Stimulated activated naive CD4-positive, alpha-beta T cell treated with Interleukin-2 at 50 U/mL for 16 hours (primary cell): ENCODE data around the gene EPS8.

Source experiments
- DNase-seq: peaks from one replicate; lab custom pipeline; 2025; lab: John Stamatoyannopoulos, UW

The EPS8 gene

DNA sequence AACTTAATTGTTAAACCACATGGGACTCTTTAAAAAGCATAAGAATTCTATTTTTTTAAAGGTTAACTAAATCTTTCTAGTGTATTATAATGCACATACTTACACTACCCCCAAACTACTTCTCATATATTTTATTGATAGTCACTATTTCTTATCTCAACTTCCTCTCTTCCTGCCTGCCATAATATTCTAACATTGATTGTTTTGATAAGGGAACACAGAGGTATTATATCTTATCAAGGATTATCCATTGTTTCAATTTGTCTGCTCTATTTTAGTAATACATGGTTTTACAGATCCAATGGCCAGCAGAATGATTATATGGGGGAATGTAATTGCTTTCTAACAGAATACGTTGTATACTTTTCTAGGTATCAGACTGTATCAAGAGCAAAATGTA lies 98.9 kb downstream of the EPS8 start:
- no peak for DNase-seq

DNA sequence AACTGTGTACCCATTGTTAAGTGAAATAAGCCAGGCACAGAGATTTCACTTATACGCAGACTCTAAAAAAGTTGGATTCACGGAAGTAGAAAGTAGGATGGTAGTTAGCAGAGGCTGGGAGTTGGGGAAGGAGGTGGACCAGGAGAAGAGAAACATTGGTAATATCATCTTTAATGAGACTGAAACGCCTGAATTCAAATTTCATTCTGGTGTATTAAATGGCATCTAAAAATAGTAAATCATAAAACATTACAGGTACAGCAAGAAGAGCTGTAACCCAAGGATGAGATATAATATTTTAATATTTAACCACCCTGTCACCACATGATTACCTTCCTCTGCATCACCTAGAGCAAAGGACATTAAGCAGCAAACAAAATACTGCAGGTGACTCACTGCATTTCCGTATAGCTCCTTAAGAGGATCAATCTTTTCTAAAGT lies 99.4 kb downstream of the EPS8 start:
- DNase-seq: no peak

DNA sequence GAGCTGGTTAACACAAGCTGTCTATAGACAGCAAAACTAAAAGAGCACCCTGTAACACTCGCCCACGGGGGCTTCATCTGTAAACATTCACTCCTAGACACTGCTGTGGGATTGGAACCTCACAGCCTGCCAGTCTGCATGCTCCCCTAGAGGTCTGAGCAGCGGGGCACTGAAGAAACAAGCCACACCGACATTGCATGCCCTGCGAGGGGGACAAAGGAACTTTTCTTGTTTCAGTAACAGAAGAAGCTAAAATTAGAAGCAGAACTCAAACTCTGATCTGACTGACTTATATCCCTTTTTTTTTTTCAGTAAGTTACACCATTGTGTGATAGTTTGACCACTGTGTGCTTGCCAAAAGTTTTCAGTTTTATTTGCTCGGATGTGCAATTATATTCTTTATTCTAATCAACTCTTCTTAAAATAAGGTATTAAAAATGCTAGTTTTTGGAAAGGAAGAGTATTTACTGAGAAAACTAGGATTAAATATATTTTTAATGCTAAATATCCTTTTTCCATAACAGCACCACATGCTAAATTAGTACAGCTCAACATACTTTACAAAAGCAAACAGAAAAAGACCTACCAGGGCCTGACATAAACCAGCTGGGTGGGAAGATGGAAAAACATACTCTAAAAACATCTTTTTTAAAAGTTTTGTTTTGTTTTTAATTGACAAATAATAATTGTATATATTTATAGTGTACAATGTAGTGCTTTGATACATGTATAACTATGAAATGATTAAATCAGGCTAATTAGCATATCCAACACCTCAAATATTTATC lies 100.2 kb downstream of the EPS8 start:
- DNase-seq: no peak

DNA sequence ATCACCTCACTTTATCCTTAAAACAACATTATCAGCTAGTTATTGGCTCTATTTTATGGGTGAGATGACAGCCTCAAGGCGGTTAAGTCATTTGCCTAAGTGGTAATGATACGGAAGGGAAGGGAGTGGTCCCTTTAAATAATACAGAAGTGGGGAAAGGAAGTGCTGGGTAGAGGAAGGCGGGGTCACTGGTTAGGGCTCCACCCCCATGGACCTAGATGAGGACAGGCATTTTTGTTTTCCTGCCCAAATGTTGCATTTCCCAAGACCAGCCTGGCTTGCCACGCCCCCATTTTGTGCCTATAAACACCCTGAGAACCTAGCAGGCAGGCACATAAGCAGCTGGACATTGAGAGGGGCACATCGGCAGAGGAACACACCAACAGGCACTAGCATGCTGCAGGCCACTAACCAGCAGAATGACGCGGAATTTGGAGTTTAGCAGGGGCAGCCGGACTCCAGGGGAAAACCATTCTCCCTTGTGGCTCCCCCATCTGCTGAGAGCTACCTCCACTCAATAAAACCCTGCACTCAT lies 100.9 kb downstream of the EPS8 start:
- no peak for DNase-seq

DNA sequence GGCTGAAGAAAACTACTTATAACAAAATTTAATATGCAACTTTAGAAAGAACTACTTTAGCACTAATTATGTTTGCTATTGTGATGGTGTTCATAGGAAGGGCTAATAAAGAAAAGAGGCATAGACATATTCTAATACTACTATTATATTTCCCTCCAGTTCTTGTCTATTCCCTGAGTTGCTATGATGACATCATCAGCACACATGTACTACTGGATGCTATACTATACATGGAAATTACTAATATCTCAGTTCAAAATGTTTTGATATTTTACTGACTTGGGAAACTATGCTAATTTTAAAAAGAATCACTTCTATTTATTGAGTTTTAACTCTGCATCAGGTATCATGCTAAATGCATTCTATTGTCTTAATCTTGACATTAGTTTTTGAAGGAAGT lies 101.6 kb downstream of the EPS8 start:
- DNase-seq: no peak

DNA sequence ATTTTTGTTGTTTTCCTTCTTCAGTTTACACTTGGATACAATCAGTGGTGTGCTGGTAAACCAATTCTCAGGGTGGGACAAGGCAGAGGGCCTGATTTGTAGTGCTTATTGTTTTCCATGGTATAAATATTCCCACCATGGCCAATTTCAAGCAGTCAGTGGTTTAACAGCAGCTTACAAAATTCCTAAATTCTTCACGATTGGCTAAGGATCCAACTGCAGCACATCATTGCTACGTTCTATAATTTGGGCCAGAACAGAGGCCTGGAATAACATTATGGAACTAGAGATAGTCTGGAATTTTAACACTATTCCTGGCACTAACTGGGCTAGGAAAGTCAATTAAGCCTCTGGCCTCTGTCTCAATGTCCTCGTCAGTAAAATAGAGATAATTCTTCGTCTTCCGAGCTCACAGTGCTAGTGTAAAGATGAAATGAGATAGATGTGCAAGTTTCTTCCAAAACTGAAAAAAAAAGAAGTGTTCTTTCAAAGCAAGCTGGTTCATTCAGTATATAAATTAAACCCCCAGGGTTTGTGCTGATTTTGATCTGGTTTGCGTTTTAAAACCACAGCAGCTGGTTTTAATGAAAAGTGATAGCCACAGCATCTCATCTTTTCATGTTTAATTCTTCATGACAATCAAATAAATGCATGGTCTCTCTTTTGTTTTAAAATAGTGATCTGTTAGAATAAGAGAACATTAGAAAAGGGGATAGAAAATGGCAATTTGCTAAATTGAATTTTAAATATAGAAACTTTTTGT lies 104.1 kb downstream of the EPS8 start:
- DNase-seq: no peak

DNA sequence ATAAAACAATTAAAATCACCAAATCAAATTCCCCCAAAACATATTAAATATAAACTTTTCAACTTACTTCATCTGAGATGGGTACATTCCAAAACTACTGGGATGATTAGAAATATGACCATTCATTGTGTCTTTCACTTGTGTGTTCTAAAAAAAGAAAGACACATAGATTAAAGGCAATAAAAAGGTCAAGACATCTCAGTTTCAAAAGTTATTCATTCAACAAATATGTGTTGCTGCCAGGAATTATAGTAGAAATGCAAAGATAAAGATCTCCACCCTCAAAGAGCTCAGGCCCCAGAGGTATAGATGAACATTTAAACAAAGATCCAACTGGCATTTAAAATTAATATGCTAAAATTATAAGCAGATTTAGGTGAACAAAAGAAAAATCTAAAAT lies 106.4 kb downstream of the EPS8 start:
- DNase-seq: no peak

DNA sequence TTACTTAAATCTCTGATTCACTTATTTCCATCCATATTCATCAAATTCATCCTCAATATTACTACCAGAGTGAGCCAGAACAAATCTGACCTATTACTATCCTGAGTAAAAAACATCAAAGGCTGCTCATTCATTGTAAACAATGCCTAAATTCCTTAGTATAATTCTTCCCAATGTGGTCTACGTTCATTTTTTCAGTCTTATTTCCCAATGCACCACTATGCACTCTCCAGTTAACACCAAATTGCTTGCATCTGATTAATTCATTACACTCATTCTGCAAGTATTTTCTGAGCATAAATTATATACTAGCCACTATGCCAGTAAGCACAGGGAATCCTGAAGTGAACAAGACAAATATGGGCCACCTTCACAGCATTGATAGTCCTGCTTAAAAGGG lies 110.0 kb downstream of the EPS8 start:
- no peak for DNase-seq

DNA sequence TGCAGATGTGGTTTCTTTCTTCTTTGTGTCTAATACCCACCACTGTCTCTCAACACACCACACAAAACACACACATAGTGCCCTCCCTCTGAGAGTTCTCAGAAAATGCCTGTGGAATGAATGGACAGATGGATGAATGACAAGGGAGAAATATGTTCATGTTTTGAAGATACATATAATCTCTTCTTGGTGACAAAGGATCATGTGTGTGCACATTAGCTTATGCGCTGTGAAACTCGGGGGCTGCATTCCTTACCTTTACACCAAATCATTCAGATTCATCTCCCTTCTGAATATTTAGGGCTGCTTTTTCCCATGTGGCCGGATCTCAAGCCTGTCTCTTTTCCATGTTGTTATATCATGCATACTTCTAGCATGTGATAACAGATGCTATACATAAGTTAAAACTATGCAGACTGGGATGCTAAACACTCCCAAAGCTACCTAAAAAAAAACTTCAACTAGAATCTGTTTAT lies 111.4 kb downstream of the EPS8 start:
- no peak for DNase-seq

DNA sequence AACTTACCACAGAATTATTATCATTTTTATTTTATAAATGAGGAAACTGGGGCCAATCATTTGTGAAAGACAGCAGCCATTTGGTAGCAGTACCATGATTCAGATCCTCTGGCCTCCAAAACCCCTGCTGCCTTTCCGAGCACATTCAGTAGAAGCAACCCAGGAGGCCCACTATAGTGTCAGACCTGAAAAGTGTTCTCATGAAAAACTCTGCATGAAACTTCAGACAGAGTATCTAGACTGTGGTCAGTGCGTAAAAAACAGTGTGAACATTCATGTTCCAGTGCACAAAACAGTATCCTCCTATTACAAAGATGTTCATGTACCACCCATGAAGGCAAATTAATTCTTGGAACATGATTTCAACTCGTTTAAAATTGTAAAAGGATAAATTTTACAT lies 112.0 kb downstream of the EPS8 start:
- DNase-seq: no peak

DNA sequence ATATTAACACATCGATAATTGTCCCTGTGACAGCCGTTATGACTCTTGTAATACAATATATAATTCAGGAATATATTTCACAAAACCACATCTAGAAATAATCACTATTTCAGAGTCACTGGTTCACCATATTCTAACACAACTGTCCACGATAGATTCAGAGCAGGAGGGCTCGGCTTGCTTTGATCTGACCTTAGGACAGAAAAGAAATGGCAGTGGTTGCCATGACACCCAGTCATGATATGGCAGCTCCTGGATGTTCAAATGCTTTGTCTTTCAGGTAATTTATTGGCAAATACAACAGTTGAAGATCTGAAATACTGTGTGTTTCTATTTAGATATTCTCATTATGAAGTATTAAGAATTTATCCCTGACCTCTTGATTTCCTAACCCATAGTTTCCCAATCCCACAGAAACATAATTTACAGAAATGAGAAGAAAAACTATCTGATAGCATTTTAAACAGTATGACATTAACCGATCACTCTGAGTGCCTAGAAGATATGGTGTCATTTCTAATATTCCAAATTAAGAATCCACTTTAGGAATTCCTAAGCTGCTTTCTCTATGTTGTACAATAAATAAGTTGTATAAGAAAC lies 116.4 kb downstream of the EPS8 start:
- no peak for DNase-seq

DNA sequence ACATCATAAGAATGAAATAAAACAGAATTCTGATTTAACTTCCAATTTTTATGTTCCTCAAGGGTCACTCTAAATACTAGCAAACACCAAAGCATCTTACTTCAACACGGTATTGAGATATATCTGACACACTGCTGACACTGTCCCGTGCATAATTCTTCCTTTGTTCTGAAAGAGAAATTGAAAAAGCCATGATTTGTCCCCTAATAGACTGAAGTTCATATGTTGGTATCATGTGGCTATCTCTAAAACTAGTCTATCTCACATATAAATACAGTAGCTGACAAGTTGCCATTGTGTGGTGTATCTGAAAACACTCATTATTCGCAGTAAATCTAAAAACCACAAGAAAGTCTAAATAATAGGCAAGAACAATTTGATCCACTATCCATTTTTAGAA lies 118.4 kb downstream of the EPS8 start:
- no peak for DNase-seq

DNA sequence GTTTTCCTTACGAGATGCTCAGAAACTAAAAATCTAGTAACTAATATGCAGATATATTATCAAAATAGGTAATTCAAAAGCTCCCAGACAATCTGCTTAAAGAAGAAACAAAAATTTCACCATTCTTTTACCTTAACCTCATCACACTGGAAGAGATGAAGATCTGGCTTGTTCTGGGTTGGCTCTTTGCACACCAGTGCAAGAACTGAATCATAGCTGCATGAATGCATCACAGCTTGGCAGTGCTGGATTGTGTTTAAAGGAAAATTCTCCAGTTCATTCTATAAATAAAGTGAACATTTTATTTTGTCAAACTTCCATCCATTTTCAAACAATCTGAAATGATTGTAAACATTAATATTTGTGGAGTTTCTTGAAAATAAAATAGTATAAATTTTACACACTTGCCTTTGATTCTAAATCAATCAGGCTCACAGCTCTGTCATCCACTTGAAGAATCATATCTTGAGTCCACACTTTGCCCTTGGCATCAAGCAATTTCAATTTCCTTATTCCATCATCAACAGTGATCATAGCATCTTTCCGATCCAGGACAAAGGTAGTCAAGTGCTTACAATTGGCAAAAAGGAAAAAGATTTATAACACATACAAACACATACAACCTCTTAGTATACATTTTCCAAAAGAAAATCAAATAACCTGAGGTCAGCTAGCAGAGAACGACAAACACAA lies 119.8 kb downstream of the EPS8 start:
- DNase-seq: no peak

DNA sequence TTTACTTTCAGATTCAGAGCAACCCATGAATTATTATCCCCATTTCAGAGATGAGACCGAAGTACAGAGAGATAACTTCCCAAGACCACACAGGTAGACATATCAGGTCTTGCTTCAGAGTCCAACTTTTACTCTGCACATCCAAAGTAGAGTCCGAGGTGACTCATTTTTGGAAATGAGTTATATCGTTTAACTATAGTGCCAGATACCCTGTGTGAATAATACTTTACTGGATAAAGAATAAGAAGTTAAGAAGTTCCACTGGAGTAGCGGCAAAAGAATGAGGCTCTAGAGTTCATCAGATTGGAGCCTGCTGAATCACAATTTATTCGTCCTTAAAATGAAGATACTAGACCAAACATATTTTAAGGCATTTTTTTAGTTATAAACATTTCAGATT lies 124.7 kb downstream of the EPS8 start:
- no peak for DNase-seq

DNA sequence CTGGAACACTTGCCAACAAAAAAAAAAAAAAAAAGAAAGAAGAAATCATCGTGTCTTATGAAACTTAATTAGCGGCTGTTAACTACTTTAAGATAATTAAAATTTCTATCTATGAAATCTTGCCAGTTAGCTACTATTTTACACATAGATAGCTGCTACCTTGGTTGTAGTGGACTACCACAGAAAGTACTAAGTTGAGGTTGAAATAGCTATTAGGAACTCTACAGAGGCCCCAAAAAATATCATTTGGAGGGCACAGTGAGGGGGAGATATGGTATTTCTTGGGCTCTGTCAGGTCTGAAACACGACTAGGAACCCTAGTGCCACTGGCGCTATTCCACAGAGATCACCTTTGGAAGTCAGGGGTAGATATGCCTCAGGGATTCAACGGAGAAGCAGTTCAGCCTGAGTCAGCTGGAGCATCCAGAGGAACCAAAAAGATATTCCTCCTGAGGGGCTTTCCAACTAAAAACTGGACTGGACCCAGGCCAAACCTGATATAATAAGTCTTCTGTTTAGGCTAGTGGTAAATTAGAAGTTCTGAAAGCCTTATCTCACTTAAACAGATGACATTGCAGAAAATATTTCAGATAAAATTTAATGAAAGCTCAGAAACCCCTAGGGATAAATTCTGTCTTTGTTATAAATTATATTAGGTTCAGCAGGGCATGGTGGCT lies 126.1 kb downstream of the EPS8 start:
- DNase-seq: no peak

DNA sequence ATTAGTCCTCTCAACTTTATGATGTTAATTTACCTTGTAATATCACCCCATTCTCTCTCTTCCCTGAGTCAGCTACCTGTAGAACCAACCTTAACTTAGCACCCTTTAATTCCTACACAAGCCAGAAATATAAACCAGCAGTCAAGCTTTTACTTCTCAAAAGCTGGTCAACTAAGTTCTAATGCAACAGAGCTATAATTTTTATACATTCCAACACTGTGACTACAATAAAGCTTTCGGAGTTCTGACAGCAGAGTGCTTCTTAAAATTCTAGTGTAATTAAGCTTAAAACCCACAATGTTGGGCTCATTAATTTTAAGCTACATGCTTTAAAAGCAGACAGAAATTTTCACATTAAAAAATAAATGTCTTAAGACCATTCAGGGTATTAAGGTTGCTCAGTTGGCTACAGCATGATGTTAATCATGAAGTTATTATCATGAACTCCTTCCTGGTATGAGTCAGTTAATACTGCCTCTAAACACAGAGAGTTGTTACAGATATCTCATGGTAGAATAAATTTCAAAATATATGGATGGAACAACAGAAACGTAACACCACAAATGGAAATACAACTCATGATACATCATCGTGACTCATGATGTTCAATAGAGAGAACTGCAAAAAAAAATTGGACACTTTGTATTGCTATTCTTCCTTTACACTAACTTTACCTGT lies 126.7 kb downstream of the EPS8 start:
- no peak for DNase-seq

DNA sequence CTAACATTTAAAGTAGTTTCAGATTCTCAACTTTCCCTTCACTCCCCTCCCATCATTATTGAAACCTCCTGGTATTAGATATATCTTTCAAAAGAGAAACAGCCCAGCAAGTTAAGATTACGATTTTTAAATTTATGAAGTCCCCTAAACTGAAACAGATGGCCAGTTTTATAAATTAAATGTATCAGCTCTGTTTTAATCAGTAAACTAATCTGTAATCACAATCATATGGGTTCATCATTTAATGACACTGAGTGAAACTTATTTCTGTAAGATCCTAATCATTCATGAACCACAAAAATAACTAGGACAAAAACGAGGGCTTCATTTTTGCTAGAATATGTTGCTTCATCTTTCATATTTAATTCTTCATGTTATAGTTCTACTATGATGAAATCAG lies 137.8 kb downstream of the EPS8 start:
- no peak for DNase-seq

DNA sequence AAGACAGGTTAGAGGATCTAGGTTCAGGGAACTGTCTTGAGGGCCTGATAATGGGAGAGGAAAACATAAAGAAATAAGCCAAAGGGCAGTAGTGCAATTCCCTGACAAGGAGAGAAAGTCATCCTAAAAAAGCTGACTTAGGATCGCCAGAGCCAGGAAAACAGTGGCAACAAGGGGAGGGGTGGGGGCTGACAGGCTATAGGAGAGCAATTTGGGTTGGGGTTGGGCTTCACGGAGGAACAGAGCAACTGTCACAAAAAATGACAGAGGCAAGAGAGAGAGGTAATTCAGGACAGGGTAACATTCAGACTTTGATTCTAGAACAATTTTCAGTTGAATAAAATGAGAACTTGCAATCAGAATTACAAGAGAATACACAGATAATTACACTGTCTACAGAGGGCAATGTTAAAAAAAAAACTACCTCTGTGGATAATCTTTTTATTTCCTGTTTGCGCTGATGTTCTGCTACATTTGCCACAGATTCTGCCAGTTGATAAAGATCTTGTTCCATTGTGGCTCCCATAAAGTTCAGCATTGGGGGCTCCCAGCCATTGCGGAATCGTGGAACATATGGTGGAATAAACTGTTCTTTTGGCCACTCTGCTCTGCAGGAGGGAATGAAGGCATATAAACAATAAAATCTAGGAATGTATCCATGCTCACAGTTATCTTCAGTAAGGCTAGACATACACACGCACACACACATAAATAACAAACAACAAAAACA lies 138.6 kb downstream of the EPS8 start:
- no peak for DNase-seq

DNA sequence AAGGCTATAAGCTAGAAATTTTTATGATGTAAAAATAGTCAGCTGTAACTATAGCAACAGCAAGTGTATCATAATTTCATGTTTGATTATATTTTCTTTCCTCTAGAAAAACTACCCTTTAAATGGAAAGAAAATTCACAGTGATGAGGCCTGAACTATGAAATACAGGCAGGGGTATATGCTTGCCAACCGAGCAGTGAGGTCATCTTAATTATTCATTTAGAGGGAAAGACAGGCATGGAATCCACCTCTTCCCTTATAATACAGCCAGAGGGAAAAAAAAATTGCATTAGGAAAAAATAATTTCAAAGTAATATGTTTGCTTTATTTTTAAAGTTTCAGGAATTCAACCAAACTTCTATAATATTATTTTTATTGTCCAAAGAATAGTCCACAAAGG lies 139.8 kb downstream of the EPS8 start:
- DNase-seq: no peak

DNA sequence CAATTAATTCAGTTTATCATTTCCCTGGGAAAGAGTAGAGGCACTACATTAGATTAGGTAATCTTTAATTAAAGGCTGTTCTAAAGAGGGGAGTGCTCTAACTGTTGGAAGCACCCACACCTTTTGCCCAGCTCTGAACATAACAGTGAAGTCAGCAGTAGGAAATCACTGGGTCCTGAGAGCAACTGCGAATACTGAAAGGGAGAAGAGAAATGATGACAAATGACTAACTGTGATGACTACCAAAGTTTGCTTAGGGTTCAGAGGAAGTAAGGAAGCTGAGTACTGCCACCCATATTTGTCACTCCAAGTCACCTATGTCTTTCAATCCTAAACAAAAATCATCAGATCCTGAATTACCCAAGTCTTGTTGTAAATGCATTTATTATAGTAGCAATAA lies 140.6 kb downstream of the EPS8 start:
- DNase-seq: no peak
